Dermis microvascular lymphatic vessel endothelial cell (primary cell): ENCODE results near the gene MYO5C. TPM values are rescaled to one million over a fixed set of nuclear protein-coding genes. Genes with fewer than 3 reads are reported as not detected.
"Not testable (repeated sequence)": the region's sequence is repeated elsewhere in the genome, so short reads cannot be mapped to it uniquely, and the experiment has no call there.

ENCODE experiments used
- DNase-seq, 2 donors: peaks; one replicate each; pipeline versions ENCODE4 v3.0.0 to v3.0.0-alpha.2; 2010; ENCODE audit warnings: low read depth in 2 of 2
- total RNA-seq: library from RNA; depleted of rRNA; stranded (reverse); fragments of >200 nt; gene quantifications from 2 replicates; pipeline ENCODE4 v1.2.1, GENCODE V29; 2014

MYO5C gene
- total RNA-seq, 1 donor from 2014 or later: 13.0 TPM

- DNase-seq: no peak
Measured at GRCh38 chr15:52172869-52173268, 122.7 kb downstream of the MYO5C start.

- no peak for DNase-seq
Measured at GRCh38 chr15:52171807-52172206, 123.8 kb downstream of the MYO5C start.

DNA sequence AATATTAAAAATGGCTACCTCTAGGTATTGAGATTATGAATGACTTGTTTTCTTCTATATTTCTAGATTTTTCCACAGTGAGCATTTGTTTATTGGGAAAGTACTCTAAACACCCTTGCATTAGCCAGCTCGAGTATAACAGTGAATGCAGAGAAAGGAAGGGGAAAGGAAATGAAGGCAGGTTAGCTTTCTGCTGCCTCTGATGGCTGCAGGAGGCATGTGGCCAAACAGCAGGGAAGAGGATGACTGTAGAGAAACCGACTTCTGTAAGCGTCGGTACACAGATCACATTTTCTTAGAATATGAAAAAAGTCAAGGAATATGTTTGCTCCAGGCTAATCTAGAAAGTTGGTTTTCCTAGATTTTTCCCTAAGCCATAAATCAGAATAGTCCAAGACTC, 124.2 kb downstream of the MYO5C start:
- peak; percentile 24 to 52 for DNase-seq

DNA sequence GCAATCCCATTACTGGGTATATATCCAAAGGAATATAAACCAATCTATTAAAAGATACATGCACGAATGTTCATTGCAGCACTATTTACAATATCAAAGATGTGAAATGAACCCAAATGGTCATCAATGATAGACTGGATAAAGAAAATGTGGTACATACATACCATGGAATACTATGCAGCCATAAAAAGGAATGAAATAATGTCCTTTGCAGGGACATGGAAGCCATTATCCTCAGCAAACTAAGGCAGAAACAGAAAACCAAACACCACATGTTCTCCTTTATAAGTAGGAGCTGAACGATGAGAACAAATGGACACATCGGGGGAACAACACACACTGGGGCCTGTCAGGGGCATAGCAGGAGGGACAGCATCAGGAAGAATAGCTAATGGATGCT, 125.4 kb downstream of the MYO5C start:
- DNase-seq: not testable (repeated sequence)

DNA sequence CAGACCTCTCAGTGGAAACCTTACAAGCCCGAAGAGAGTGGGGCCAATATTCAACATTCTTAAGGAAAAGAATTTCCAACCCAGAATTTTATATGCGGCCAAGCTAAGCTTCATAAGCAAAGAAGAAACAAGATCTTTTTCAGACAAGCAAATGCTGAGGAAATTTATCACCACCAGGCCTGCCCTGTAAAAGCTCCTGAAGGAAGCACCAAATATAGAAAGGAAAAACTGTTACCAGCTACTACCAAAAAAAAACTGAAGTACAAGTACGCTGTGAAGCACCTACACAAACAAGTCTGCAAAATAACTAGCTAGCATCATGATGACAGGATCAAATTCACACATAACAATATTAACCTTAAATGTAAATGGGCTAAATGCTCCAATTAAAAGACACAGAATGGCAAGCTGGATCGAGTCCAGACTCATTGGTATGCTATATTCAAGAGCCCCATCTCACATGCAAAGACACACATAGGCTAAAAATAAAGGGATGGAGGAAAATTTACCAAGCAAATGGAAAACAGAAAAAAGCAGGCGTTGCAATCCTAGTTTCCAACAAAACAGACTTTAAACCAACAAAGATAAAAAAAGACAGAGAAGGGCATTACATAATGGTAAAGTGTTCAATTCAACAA, 130.0 kb downstream of the MYO5C start:
- DNase-seq: not testable (repeated sequence)

DNA sequence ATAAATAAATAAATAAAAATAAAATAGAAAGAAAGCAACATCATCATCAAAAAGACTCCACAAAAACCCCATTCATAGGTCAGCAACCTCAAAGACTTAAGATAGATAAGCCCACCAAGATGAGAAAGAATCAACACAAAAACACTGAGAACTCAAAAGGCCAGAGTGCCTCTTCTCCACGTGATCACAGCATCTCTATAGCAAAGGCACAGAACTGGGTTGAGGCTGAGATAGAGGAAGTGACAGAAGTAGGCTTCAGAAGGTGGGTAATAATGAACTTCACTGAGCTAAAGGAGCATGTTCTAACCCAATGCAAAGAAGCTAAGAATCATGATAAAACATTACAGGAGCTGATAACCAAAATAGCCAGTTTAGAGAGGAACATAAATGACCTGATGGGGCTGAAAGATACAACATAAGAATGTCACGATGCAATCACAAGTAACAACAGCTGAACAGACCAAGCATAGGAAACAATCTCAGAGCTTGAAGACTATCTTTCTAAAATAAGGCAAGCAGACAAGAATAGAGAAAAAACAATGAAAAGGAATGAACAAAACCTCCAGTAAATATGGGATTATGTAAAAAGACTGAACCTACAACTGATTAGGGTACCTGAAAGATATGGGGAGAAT, 130.9 kb downstream of the MYO5C start:
- DNase-seq: no peak

- DNase-seq: peak in 1 of 2 donors; percentile 25
Measured at GRCh38 chr15:52163321-52164190, 132.0 kb downstream of the MYO5C start.

DNA sequence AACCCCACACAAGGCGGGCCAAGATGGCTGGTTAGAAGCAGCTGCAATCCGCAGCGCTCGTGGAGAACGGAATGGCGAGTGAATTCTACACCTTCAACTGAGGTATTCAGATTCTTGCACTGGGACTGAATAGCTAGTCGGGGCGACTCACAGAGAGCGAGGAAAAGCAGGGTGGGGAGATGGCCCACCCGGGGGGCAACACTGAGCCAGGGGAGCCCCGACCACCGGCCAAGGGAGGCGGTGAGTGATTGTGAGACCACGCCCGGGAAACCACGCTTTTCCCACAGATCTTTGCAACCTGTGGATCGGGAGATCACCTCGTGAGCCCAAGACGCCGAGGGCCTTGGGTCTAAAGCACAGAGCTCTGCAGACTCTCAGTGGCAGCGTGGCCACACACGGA, 132.7 kb downstream of the MYO5C start:
- no peak for DNase-seq

DNA sequence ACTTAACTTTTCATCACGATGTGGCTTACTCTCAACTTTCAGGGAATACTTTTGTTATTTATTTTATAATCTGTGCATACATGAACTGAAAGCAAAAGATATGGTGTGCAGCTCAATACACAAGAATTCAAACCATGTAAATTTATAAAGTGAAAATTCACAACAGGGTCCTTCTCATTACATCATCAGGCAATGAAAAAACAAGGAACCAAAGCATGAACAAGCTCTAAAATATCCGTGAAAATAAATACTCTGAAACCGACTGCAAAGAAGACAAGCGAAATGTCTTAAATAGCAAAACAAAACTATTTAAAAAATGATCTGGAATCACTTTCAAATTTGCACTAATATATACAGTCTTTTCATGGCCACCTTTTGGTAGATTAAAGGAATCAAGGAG, 133.3 kb downstream of the MYO5C start:
- no peak for DNase-seq

DNA sequence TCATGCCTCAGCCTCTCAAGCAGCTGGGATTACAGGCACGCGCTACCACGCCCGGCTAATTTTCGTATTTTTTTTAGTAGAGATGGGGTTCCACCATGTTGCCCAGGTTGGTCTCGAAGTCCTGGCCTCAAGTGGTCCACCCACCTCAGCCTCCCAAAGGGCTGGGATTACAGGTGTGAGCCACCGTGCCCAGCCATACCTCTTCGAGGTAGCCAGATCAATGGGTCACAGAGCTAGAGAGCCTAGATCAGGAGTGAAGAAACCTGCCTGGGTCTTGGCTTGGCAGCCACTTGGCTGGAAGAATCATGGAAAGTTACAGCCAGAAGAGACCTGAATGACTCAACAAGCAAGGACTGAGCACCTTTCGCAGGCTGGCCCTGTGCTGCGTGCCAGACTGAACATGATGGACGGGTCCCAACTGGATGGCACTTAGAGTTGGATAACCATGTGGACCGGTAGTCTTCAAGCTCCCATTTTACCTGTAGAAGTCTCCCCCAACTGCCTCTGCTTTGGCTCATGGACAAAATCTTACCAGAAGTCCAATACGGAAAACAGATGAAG, 134.1 kb downstream of the MYO5C start:
- DNase-seq: no peak

DNA sequence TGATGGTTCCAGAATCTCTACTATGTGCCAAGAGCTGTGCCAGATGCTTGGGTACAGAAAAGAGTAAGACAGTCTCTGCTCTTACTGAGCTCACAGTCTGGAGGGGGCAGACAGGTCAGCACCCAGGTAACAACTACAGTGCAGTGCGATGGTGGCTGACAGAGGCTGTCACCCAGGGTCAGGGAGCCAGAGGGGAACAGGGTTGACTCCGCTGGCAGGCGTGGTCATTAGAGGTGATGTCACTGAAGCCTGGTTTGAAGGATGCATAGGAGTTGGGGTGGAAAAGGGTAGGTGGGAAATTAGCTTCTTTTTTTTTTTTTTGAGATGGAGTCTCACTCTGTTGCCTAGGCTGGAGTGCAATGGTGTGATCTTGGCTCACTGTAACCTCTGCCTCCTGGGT, 136.0 kb downstream of the MYO5C start:
- DNase-seq: no peak

DNA sequence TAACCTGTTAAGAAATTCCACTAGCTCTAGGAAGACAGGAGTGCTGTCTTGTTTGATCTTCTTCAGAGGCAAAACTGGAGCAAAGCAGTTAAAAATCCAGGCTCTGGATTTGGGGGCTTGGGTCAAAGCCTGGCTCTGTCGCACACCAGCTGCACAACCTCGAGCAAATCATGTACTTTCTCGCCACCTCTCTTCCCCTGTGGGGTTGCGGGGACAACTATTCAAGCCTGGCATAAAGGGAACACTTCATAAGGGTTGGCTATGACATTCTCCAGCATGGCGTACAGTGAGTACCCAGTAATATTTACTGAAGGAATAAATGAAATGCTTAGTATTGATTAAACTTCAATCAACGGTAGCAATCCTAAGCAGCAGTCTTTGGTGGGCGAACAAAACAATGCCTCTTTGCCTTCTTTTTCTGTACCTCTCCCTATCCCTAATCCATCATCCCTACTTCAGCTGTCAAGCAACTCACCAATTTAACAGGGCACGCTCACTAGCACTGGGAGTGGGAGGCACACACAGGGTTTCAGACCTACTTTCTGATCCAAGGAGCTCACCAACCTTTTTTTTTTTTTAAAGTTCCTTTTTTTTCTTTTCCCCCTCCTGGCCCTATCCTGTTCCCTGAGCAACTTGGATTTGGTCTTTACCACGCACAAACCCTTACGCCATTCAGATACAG, 137.4 kb downstream of the MYO5C start:
- DNase-seq: no peak

GRCh38 chr15:52155878-52156277, 139.7 kb downstream of the MYO5C start:
- DNase-seq: no peak

GRCh38 chr15:52154896-52155865, 140.4 kb downstream of the MYO5C start:
- DNase-seq: no peak

DNA sequence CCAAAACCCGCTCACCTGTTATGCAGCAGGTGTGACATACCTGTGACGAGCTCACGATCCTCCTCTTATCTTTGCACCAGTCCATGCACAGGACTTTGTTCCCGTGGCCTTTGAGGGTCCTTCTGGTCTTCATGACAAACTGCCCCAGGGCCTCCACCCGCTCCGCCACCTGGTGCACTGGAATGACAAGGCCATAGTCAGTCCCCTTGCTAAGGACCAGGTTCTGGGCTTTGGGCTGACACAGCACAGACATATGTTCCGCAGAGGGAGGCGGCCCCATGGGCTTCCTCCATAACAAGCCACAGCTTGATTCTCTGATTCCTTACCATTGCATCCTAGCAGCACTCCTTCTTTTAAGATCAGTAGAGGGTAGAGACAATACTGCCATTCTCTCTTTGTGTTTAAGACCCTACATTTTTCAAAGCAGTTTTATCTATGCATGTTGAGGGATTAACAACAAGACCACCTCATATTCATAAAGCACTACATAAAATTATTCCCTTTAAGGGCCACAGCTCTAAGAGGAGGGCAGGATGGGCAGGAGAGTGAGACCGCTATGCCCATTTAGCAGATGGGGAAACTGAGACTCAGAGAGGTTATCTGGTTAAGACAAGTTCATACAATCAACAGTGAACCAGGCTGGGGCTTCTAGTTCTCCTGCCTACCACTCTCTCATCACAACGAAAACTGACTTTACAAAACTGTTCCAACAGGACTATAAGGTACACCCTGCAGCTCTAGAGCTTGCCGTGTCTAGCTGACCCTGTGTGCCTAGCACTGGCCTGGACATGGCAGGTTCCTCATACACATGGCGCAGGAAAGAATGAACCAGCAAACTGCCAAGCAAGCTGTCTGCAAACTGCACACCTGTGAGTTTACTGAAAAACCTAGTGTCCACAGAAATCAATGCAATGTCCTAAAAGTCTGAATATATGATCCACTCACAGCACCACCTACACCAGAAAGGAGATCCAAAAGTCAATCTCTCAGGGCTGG, 141.4 kb downstream of the MYO5C start:
- DNase-seq: no peak

DNA sequence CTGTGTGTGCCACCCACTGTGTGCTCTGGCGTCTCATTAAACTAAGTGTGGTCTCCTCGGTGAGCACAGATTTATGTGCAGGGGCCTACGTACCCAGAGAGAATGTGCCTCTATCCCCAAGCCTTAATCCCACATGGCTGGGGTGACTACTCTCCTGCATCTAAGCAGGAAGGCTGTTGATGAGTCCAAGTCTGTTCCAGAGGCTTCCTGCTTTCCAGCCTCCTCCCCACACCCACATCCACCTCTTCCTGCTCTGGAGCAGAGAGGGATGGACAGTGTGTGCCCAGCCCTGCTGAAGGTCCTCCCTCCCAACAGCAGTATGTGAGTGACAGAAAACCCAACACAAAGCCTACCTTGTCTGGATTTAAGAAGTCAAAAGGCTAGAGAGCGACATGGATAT, 144.3 kb downstream of the MYO5C start:
- peak in 1 of 2 donors; percentile 53 for DNase-seq

GRCh38 chr15:52150871-52151270, 144.7 kb downstream of the MYO5C start:
- DNase-seq: no peak

GRCh38 chr15:52150043-52150825, 145.4 kb downstream of the MYO5C start:
- no peak for DNase-seq
